HepG2 (cell line): ENCODE measurements around the gene TMEM41B. TPM values are rescaled to one million over a fixed set of nuclear protein-coding genes. Genes with fewer than 3 reads are reported as not detected.

Source experiments
- ATAC-seq: fragments of 200-7000 bp; cut with Tn5 transposase; 3 replicates; pipeline ENCODE4 v1.9.1; 2020; ENCODE audit warnings: mild to moderate bottlenecking, moderate library complexity
- BruUV-seq: library from RNA; stranded (reverse); fragments of 400-500 nt; replicated peaks from 2 replicates; lab custom pipeline; 2021; lab: Mats Ljungman, UMichigan
- CTCF ChIA-PET: fragments of 300-600 bp; formaldehyde crosslinking; extraction: SDS; loops from one replicate; lab custom pipeline; 2021; ENCODE audit warnings: low total read pairs, inconsistent platforms, low intra/inter-chr PET ratio; lab: Yijun Ruan, JAX
- POLR2A ChIA-PET: fragments of 350-600 bp; sonication (Branson Sonifier 250); formaldehyde crosslinking; loops from one replicate; lab custom pipeline; 2020; ENCODE audit warnings: antibody characterized with exemption, inconsistent platforms; lab: Yijun Ruan, JAX
- DNase-seq: peaks from one replicate; pipeline ENCODE4 v3.0.0-alpha.2; 2015; ENCODE audit warnings: low spot score
- FAIRE-seq: peaks from 3 replicates; lab custom pipeline; 2011; peaks lifted over from hg19 to GRCh38; lab: Jason Lieb, UNC
- H2AFZ ChIP-seq: one replicate; pipeline ENCODE4 v1.6.1; 2011; ENCODE audit warnings: low read length, inconsistent platforms
- H3K27ac ChIP-seq: fragments of 300-600 bp; 3 replicates; pipeline ENCODE4 v1.8.0; 2011; ENCODE audit warnings: mixed run types, mild to moderate bottlenecking, mixed read lengths, low read length, inconsistent platforms; ENCODE audit not compliant: insufficient read depth; ENCODE audit errors: extremely low read length
- H3K27me3 ChIP-seq, 2 experiments: fragments of 200-600 bp in 1 of 2; 2 replicates in 1 of 2; 3 replicates in 1 of 2; pipeline versions ENCODE4 v1.6.0 to v1.8.0; 2011; ENCODE audit warnings: low read length in 2 of 2, mild to moderate bottlenecking in 2 of 2, moderate library complexity in 2 of 2, inconsistent platforms in 1 of 2; ENCODE audit not compliant: insufficient read depth in 2 of 2, control insufficient read depth in 1 of 2
- H3K36me3 ChIP-seq, 2 experiments: fragments of 200-600 bp in 1 of 2; replicated peaks in 1 of 2; 2 replicates in 1 of 2; 3 replicates in 1 of 2; pipeline versions ENCODE4 v1.5.1 to v1.8.0; 2011; ENCODE audit warnings: low read length in 2 of 2, inconsistent platforms in 1 of 2; ENCODE audit not compliant: insufficient read depth in 2 of 2, control insufficient read depth in 1 of 2
- H3K4me1 ChIP-seq: 2 replicates; pipeline ENCODE4 v1.5.1; 2012; ENCODE audit warnings: low read length, inconsistent platforms; ENCODE audit not compliant: insufficient read depth
- H3K4me2 ChIP-seq: 2 replicates; pipeline ENCODE4 v1.6.0; 2011; ENCODE audit warnings: low read depth, low read length, inconsistent platforms
- H3K4me3 ChIP-seq, 3 experiments: fragments of 200-600 bp in 1 of 3; sonication (generic), shearing (Covaris generic) in 1 of 3; replicated peaks in 1 of 3; 2 replicates each; pipeline ENCODE4 v1.5.1; 2011 to 2016; ENCODE audit warnings: low read length in 3 of 3, inconsistent platforms in 2 of 3, low read depth in 2 of 3, mild to moderate bottlenecking in 2 of 3, control low read depth in 1 of 3, mixed read lengths in 1 of 3; ENCODE audit not compliant: insufficient read depth in 1 of 3
- H3K79me2 ChIP-seq: one replicate; pipeline ENCODE4 v1.6.1; 2011; ENCODE audit warnings: low read length, inconsistent platforms; ENCODE audit not compliant: insufficient read depth
- H3K9ac ChIP-seq: 2 replicates; pipeline ENCODE4 v1.6.0; 2011; ENCODE audit warnings: mild to moderate bottlenecking, low read depth, low read length, inconsistent platforms; ENCODE audit not compliant: insufficient read depth
- H3K9me3 ChIP-seq: 2 replicates; pipeline ENCODE4 v1.5.1; 2012; ENCODE audit warnings: mild to moderate bottlenecking, low read length
- H4K20me1 ChIP-seq: 2 replicates; pipeline ENCODE4 v1.6.0; 2011; ENCODE audit warnings: inconsistent platforms, mild to moderate bottlenecking, low read length, moderate library complexity; ENCODE audit not compliant: insufficient read depth
- ATF2 ChIP-seq: sonication (generic); formaldehyde crosslinking; IDR thresholded peaks from 2 replicates; pipeline ENCODE4 v1.4.0; 2020; ENCODE audit warnings: missing genetic modification reagents
- CBFB ChIP-seq: sonication (generic); formaldehyde crosslinking; IDR thresholded peaks from 2 replicates; pipeline ENCODE4 v1.4.0; 2020; ENCODE audit warnings: missing genetic modification reagents
- CENPX ChIP-seq: sonication (generic); formaldehyde crosslinking; IDR thresholded peaks from 2 replicates; pipeline ENCODE4 v1.9.0; 2021; ENCODE audit warnings: mild to moderate bottlenecking, missing genetic modification reagents, moderate library complexity
- CHD2 ChIP-seq: IDR thresholded peaks from 2 replicates; pipeline ENCODE4 v1.6.1; 2011; ENCODE audit warnings: low read depth, low read length, improper control_type of control experiment
- E2F1 ChIP-seq: sonication (generic); formaldehyde crosslinking; IDR thresholded peaks from 2 replicates; pipeline ENCODE4 v1.5.0; 2020; ENCODE audit warnings: missing genetic modification reagents
- GFI1 ChIP-seq: sonication (generic); formaldehyde crosslinking; IDR thresholded peaks from 2 replicates; pipeline ENCODE4 v1.5.0; 2020; ENCODE audit warnings: missing genetic modification reagents, mild to moderate bottlenecking, borderline replicate concordance
- HNF1B ChIP-seq: sonication (generic); formaldehyde crosslinking; IDR thresholded peaks from 2 replicates; pipeline ENCODE4 v1.5.1; 2020; ENCODE audit warnings: mild to moderate bottlenecking, moderate library complexity, missing genetic modification reagents
- HOXA9 ChIP-seq: sonication (generic); formaldehyde crosslinking; IDR thresholded peaks from 2 replicates; pipeline ENCODE4 v1.8.1; 2022; ENCODE audit warnings: missing genetic modification reagents, mild to moderate bottlenecking, moderate library complexity, borderline replicate concordance
- MAFF ChIP-seq: IDR thresholded peaks from 2 replicates; pipeline ENCODE4 v1.6.1; 2011; ENCODE audit warnings: low read depth, low read length, improper control_type of control experiment
- MATR3 ChIP-seq: sonication (generic); formaldehyde crosslinking; IDR thresholded peaks from 2 replicates; pipeline ENCODE4 v1.4.0; 2020; ENCODE audit warnings: missing genetic modification reagents
- PBX2 ChIP-seq: IDR thresholded peaks from 2 replicates; pipeline ENCODE4 v1.6.1; 2016; ENCODE audit warnings: control low read depth
- ZBTB26 ChIP-seq: IDR thresholded peaks from 2 replicates; pipeline ENCODE4 v1.6.1; 2016; ENCODE audit warnings: missing compliant biosample characterization, missing genetic modification reagents, borderline replicate concordance
- ZNF367 ChIP-seq: sonication (generic); formaldehyde crosslinking; IDR thresholded peaks from 2 replicates; pipeline ENCODE4 v1.4.0; 2020; ENCODE audit warnings: missing genetic modification reagents, borderline replicate concordance
- ZNF784 ChIP-seq: sonication (generic); formaldehyde crosslinking; IDR thresholded peaks from 2 replicates; pipeline ENCODE4 v1.5.1; 2020; ENCODE audit warnings: missing genetic modification reagents, mild to moderate bottlenecking, borderline replicate concordance
- ZNF850 ChIP-seq: sonication (generic); formaldehyde crosslinking; conservative IDR thresholded peaks from 2 replicates; pipeline ENCODE4 v1.9.0; 2021; ENCODE audit warnings: mild to moderate bottlenecking, missing genetic modification reagents
- WGBS: methylation state at CpG from one replicate; pipeline ENCODE4 v1.1.6; 2017; ENCODE audit warnings: low lambda C conversion rate; 5-methylcytosine and 5-hydroxymethylcytosine counted together
- in situ Hi-C: cut with HindIII; loops from 2 replicates; pipeline ENCODE4 v1.10.0; 2017; ENCODE audit warnings: low pct_unique_long_range_greater_than_20kb; ENCODE audit not compliant: extremely low pct_ligation_motif_present
- intact Hi-C: fragments of 100-400 bp; cut with micrococcal nuclease; formaldehyde crosslinking; loops from one replicate; pipeline ENCODE4 v1.10.0; 2022; ENCODE audit not compliant: unreplicated experiment
- polyA plus RNA-seq, 8 experiments: library from polyadenylated mRNA; depleted of rRNA in 3 of 8; stranded (reverse) in 7 of 8; unstranded in 1 of 8; fragments of >200 nt; fragmentation: Illumina TruSeq in 4 of 8; extraction: Trizol in 4 of 8; gene quantifications; 2 replicates each; pipeline versions ENCODE4 v1.2.1 to v1.2.3, GENCODE V29; 2011 to 2016; ENCODE audit warnings: low read depth in 4 of 8, missing spikeins in 1 of 8, mixed read lengths in 1 of 8; ENCODE audit not compliant: insufficient read depth in 1 of 8
- total RNA-seq, 5 experiments: library from RNA; depleted of rRNA; stranded (reverse); fragments of >200 nt; fragmentation: Illumina TruSeq; extraction: Trizol; gene quantifications; 2 replicates each; pipeline ENCODE4 v1.2.3, GENCODE V29; 2016; ENCODE audit warnings: low read depth in 1 of 5

TMEM41B gene
- total and polyA plus RNA-seq, 2 of the 13 experiments (the other 11 are each of a cell fraction or from before 2014, with no cell fraction given) = 36.8 to 48.1 TPM

- no peak for TF ChIP-seq ZNF850
- no peak for TF ChIP-seq GFI1 (CRISPR knock-in tag)
Measured at GRCh38 chr11:9266926-9267325, 47.5 kb downstream of the TMEM41B start (continued).

GRCh38 chr11:9266132-9266736 lies 48.2 kb downstream of the TMEM41B start:
- Histone ChIP-seq H3K27ac (peak overlapping the region; percentile 87), H3K4me3 (peak overlapping the region; percentile 69 to 94 (median 87)), H3K9ac (peak overlapping the region; percentile 88), H4K20me1 (peaks cover 22% of the 10 kb centered on the region), H3K4me1 (peaks cover 47% of the 10 kb centered on the region), H3K9me3 (no peaks in the 10 kb centered on the region), H3K36me3 (no peaks in the 10 kb centered on the region), H3K27me3 (no peaks in the 10 kb centered on the region; a peak in 1 of 5 replicates), H3K4me2 (peak overlapping the region; percentile 96), H3K79me2 (peaks cover 31% of the 10 kb centered on the region), H2AFZ (no peak overlapping the region)
- ATAC-seq = peak; percentile 54
- CTCF ChIA-PET = no interaction called here
- intact Hi-C loops (loop anchor here (5.0 to 10.0 kb wide), 2 partner anchors 46 to 119 kb away; partner anchors contain the start of genes IPO7 and TMEM41B), in situ Hi-C loops (no loop called here)
- DNase-seq = peak; percentile 66
- POLR2A ChIA-PET = interaction anchor here (0.6 to 3.1 kb wide), 12 partner anchors 7 to 309 kb away, joined by 3 to 23 read pairs (median 4); partner anchors contain the start of genes IPO7, TMEM41B and ZNF143
- FAIRE-seq = no peak
- no TSS peak for BruUV-seq
- WGBS = 33% methylated on average over 13 of the region's 13 CpGs
- TF ChIP-seq ATF2 (CRISPR knock-in tag) (no peak), ZNF784 (CRISPR knock-in tag) (no peak), MAFF (no peak), CENPX (no peak), PBX2 (CRISPR knock-in tag) (no peak), ZNF367 (CRISPR knock-in tag) (no peak), HOXA9 (CRISPR knock-in tag) (no peak), CBFB (CRISPR knock-in tag) (no peak), HNF1B (CRISPR knock-in tag) (0 out of 2 replicates have a peak, but pooled peaks have one; percentile 15), E2F1 (no peak), ZBTB26 (peak; percentile 89; the same call in 1 of the 2 replicates), MATR3 (no peak), CHD2 (no peak)
